GM19238 (cell line): ENCODE measurements around the gene GHITM.

Experiments
- DNase-seq: peaks from one replicate; pipeline ENCODE4 v3.0.0; 2011; ENCODE audit warnings: low spot score; ENCODE audit not compliant: insufficient read length

Gene GHITM

DNA sequence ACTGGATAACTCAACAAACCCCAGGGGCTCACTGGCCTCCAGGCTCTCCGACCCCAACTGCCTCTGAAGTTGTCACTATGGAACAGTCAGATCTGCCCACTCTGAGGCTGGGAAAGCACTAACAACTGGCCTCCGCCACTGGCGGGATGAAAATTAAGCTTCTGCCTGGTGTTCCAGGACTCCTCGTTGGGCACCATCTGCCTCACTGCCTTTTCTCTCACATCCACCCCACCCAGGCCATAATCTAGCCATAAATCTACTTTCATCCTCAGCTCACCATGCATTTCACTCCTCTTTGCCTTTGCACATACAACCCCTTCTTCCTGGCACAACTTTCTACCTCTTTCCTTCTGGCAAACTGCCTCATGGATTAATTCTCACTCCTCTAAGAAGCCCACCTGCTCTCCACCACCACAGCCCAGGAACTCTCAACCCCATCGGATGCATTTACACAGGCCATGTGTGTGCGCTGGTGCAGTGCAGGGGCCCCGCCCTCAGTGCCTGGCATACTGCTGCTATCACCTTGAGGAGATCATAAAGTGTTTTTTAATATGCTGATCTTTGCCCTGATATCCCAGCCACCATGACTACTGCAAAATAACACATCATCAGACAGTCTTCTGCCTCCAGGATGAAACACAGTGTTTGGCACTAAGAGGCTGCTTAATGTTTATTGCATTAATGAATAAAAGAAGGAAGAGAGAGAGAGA lies 59.1 kb downstream of the GHITM start:
- no peak for DNase-seq

DNA sequence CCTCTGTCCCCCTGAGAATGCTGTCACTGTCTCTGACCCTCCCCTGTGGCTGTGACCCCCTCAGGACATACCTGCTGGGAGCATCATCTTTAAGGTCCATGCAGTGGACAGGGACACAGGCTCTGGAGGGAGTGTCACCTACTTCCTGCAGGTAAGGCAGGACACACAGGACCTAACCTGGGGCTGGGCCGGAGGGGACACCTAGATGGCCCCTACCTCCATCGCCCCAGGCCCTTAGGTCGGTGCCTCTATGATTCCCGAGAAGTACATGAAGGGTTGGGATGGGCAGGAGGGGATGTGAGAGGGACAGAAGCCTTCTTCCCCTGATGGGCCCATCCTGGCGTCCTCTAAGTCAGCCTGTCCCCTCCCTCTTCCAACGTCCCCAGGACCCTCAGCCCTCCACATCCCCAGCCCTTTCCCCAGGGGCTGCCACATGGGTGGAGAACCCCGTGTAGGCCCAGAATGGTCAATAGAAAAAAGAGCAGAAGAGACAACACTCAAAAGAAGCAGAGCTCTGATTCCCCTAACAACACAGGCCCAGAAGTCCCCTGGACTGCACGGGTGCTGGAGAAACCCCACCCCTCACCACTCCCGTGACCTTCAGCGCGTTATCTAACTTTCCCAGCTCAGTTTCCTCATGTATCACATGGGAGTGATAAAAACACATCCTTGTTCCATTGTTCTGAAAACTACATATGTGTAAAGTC lies 61.4 kb downstream of the GHITM start:
- no peak for DNase-seq

DNA sequence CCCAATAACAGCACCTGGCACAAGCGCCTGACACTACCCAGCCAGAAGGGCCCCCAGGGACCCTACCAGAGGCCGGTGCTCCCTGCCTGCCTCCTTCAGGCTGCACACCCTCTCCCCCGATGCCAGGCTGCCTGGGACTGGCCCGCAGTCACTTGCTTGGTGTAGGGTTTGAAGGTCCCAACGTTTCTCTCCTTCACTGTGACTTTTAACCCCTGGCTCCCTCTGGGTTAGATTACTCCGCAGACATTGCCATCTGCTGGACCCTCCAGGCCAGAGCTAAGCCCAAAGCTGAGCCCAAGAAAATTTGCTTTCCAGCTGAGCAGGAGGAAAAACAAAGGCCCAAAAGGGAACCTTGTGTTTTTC lies 61.9 kb downstream of the GHITM start:
- no peak for DNase-seq

DNA sequence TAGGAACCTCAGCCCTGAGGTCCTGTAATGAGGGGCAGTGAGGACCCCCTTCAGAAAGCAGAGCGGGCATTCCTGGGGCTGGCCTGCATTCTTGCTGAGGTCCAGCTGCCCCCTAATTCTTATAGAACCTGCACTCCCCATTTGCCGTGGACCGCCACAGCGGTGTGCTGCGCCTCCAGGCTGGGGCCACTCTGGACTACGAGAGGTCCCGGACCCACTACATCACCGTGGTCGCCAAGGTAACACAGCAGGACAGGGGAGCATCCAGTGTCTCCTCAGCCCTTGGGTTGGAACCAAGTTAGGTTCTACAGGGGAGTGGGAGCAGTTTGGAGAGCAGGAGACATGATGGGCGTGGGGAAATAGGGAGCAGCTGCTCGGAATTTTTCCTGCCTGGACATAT lies 62.4 kb downstream of the GHITM start:
- no peak for DNase-seq

DNA sequence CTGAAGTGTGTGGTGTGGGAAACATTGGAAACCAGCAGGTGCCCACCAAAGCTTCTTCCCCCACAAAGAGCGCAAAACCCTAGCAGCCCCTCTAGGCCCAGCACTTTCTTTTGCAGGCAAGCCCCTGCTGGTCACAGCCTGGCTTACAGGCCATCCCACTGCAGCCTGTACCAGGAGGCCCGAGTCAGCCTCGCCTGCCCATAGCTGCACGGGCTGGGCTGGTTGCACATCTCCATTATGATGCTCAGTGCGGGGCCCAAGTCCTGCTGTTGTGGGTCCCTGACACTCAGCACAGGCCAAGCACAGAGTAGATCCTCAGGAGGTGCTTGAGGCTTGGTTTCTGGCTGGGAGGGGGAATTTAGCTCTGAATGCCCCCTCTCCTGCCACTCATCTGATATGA lies 63.0 kb downstream of the GHITM start:
- DNase-seq = no peak
